ENCODE data around the gene ZC3H4.

- TF ChIP-seq CTCF (IDR thresholded peaks at IDR 0.05): no peak
- no peak for TF ChIP-seq EZH2 (IDR thresholded peaks at IDR 0.05; ENCODE audit: borderline replicate concordance, insufficient read depth, low read depth, low read length, poor library complexity, severe bottlenecking)
Measured at GRCh38 chr19:47112166-47112996, 1.2 kb downstream of the ZC3H4 start.
